HepG2 (cell line): ENCODE data around the gene METTL13. TPM values are rescaled to one million over a fixed set of nuclear protein-coding genes. Genes with fewer than 3 reads are reported as not detected.

Experiments used
- GTF3A ChIP-seq: sonication (generic); formaldehyde crosslinking; conservative IDR thresholded peaks from 2 replicates; pipeline ENCODE4 v1.4.0; 2020; ENCODE audit warnings: mild to moderate bottlenecking, missing genetic modification reagents
- MAF1 ChIP-seq: sonication (generic); formaldehyde crosslinking; IDR thresholded peaks from 2 replicates; pipeline ENCODE4 v1.5.0; 2020; ENCODE audit warnings: missing genetic modification reagents, borderline replicate concordance
- MIER3 ChIP-seq: IDR thresholded peaks from 2 replicates; pipeline ENCODE4 v1.6.1; 2016; ENCODE audit warnings: missing compliant biosample characterization, borderline replicate concordance
- POLR2G ChIP-seq: fragments of 200-400 bp; formaldehyde crosslinking; IDR thresholded peaks from 2 replicates; pipeline ENCODE4 v1.6.1; 2018; ENCODE audit warnings: mild to moderate bottlenecking, low read depth, low read length, moderate library complexity
- SMYD3 ChIP-seq: sonication (generic); formaldehyde crosslinking; IDR thresholded peaks from 2 replicates; pipeline ENCODE4 v1.8.1; 2023; ENCODE audit warnings: mild to moderate bottlenecking, missing genetic modification reagents
- ZMAT3 ChIP-seq: sonication (generic); formaldehyde crosslinking; conservative IDR thresholded peaks from 2 replicates; pipeline ENCODE4 v1.7.0; 2021; ENCODE audit warnings: missing genetic modification reagents
- ZMYM4 ChIP-seq: sonication (generic); formaldehyde crosslinking; IDR thresholded peaks from 2 replicates; pipeline ENCODE4 v1.8.1; 2023; ENCODE audit warnings: mild to moderate bottlenecking, missing genetic modification reagents
- ZNF224 ChIP-seq: sonication (generic); formaldehyde crosslinking; IDR thresholded peaks from 2 replicates; pipeline ENCODE4 v1.5.0; 2020; ENCODE audit warnings: mild to moderate bottlenecking, missing genetic modification reagents
- ZNF343 ChIP-seq: sonication (generic); formaldehyde crosslinking; IDR thresholded peaks from 2 replicates; pipeline ENCODE4 v1.4.0; 2020; ENCODE audit warnings: mild to moderate bottlenecking, missing genetic modification reagents
- ZNF549 ChIP-seq: sonication (generic); formaldehyde crosslinking; IDR thresholded peaks from 2 replicates; pipeline ENCODE4 v1.5.0; 2020; ENCODE audit warnings: missing genetic modification reagents
- ZNF572 ChIP-seq: sonication (generic); formaldehyde crosslinking; IDR thresholded peaks from 2 replicates; pipeline ENCODE4 v1.5.1; 2020; ENCODE audit warnings: mild to moderate bottlenecking, missing genetic modification reagents
- ZNF746 ChIP-seq: sonication (generic); formaldehyde crosslinking; IDR thresholded peaks from 2 replicates; pipeline ENCODE4 v1.8.0; 2022; ENCODE audit warnings: mild to moderate bottlenecking, missing genetic modification reagents
- polyA plus RNA-seq, 8 experiments: library from polyadenylated mRNA; depleted of rRNA in 3 of 8; stranded (reverse) in 7 of 8; unstranded in 1 of 8; fragments of >200 nt; fragmentation: Illumina TruSeq in 4 of 8; extraction: Trizol in 4 of 8; gene quantifications; 2 replicates each; pipeline versions ENCODE4 v1.2.1 to v1.2.3, GENCODE V29; 2011 to 2016; ENCODE audit warnings: low read depth in 4 of 8, missing spikeins in 1 of 8, mixed read lengths in 1 of 8; ENCODE audit not compliant: insufficient read depth in 1 of 8
- total RNA-seq, 5 experiments: library from RNA; depleted of rRNA; stranded (reverse); fragments of >200 nt; fragmentation: Illumina TruSeq; extraction: Trizol; gene quantifications; 2 replicates each; pipeline ENCODE4 v1.2.3, GENCODE V29; 2016; ENCODE audit warnings: low read depth in 1 of 5
- TF ChIP-seq, protein P1 (sequence below): sonication (generic); formaldehyde crosslinking; IDR thresholded peaks from 2 replicates; pipeline ENCODE4 v1.8.0; 2022; ENCODE audit warnings: low read depth, missing genetic modification reagents
- TF ChIP-seq, protein P2 (sequence below): sonication (generic); formaldehyde crosslinking; IDR thresholded peaks from 2 replicates; pipeline ENCODE4 v1.9.0; 2021; ENCODE audit warnings: missing genetic modification reagents, borderline replicate concordance
- TF ChIP-seq, protein P3 (sequence below): fragments of 450-650 bp; IDR thresholded peaks from 2 replicates; pipeline ENCODE4 v1.6.1; 2017
- TF ChIP-seq, protein P4 (sequence below): sonication (generic); formaldehyde crosslinking; IDR thresholded peaks from 2 replicates; pipeline ENCODE4 v1.4.0; 2020; ENCODE audit warnings: missing genetic modification reagents, borderline replicate concordance
- TF ChIP-seq, protein P5 (sequence below): sonication (generic); formaldehyde crosslinking; IDR thresholded peaks from 2 replicates; pipeline ENCODE4 v1.4.0; 2020; ENCODE audit warnings: mild to moderate bottlenecking, missing genetic modification reagents

Gene METTL13
- total and polyA plus RNA-seq, 2 of the 13 experiments (the other 11 are each of a cell fraction or from before 2014, with no cell fraction given): 18.6 to 22.8 TPM

DNA sequence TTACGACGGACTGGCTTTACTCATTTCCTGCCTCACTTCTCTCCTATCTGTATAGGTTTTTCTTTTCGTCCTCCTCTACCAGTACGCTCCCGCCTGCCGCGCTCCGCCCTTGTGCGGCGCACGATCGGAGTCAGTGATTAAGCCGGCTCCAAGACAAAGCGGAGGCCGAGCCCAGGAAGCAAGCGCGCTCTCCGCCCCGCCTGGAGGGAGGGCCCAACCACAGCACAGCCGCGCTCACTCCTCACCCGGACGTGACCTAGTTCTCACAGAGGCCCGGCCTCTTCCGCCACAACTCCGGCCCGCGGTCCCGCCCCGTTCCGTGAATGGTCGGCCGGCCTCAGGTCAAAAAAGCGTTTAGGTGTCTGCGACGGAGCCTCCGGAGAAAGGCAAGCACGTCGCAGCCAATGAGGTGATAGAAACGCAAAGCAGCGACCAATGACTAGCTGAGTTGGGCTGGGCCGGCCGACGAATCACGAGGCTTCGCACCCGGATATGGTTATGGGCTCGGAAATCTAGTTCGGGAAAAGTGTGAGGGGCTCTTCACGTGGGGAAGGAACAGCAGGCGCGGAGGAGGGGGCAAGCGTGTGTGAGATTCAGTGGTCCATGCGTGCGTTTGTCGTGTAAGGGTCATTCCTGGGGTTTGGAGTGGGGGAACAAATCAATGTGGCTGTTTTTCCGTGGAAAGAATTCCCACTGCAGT is at the start of gene METTL13 (continued):
- TF ChIP-seq, protein P1, sequence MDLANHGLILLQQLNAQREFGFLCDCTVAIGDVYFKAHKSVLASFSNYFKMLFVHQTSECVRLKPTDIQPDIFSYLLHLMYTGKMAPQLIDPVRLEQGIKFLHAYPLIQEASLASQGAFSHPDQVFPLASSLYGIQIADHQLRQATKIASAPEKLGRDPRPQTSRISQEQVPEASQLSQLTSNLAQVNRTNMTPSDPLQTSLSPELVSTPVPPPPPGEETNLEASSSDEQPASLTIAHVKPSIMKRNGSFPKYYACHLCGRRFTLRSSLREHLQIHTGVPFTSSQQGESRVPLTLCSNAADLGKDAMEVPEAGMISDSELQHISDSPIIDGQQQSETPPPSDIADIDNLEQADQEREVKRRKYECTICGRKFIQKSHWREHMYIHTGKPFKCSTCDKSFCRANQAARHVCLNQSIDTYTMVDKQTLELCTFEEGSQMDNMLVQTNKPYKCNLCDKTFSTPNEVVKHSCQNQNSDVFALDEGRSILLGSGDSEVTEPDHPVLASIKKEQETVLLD (CRISPR knock-in tag): peak; percentile 76
- TF ChIP-seq MAF1 (CRISPR knock-in tag): no peak
- TF ChIP-seq, protein P2, sequence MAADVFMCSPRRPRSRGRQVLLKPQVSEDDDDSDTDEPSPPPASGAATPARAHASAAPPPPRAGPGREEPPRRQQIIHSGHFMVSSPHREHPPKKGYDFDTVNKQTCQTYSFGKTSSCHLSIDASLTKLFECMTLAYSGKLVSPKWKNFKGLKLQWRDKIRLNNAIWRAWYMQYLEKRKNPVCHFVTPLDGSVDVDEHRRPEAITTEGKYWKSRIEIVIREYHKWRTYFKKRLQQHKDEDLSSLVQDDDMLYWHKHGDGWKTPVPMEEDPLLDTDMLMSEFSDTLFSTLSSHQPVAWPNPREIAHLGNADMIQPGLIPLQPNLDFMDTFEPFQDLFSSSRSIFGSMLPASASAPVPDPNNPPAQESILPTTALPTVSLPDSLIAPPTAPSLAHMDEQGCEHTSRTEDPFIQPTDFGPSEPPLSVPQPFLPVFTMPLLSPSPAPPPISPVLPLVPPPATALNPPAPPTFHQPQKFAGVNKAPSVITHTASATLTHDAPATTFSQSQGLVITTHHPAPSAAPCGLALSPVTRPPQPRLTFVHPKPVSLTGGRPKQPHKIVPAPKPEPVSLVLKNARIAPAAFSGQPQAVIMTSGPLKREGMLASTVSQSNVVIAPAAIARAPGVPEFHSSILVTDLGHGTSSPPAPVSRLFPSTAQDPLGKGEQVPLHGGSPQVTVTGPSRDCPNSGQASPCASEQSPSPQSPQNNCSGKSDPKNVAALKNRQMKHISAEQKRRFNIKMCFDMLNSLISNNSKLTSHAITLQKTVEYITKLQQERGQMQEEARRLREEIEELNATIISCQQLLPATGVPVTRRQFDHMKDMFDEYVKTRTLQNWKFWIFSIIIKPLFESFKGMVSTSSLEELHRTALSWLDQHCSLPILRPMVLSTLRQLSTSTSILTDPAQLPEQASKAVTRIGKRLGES: no peak
- 0 out of 2 replicates have a peak, but pooled peaks have one; percentile 22 for TF ChIP-seq ZNF572 (CRISPR knock-in tag)
- TF ChIP-seq, protein P3, sequence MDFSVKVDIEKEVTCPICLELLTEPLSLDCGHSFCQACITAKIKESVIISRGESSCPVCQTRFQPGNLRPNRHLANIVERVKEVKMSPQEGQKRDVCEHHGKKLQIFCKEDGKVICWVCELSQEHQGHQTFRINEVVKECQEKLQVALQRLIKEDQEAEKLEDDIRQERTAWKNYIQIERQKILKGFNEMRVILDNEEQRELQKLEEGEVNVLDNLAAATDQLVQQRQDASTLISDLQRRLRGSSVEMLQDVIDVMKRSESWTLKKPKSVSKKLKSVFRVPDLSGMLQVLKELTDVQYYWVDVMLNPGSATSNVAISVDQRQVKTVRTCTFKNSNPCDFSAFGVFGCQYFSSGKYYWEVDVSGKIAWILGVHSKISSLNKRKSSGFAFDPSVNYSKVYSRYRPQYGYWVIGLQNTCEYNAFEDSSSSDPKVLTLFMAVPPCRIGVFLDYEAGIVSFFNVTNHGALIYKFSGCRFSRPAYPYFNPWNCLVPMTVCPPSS: no peak
- TF ChIP-seq POLR2G: peak; percentile 92
- TF ChIP-seq ZMAT3: peak; percentile 49; the same call in 1 of the 2 replicates
- peak; percentile 99 for TF ChIP-seq ZMYM4
- TF ChIP-seq ZNF343 (CRISPR knock-in tag): peak; percentile 66; the same call in 1 of the 2 replicates
- no peak for TF ChIP-seq ZNF549 (CRISPR knock-in tag)
- TF ChIP-seq, protein P4, sequence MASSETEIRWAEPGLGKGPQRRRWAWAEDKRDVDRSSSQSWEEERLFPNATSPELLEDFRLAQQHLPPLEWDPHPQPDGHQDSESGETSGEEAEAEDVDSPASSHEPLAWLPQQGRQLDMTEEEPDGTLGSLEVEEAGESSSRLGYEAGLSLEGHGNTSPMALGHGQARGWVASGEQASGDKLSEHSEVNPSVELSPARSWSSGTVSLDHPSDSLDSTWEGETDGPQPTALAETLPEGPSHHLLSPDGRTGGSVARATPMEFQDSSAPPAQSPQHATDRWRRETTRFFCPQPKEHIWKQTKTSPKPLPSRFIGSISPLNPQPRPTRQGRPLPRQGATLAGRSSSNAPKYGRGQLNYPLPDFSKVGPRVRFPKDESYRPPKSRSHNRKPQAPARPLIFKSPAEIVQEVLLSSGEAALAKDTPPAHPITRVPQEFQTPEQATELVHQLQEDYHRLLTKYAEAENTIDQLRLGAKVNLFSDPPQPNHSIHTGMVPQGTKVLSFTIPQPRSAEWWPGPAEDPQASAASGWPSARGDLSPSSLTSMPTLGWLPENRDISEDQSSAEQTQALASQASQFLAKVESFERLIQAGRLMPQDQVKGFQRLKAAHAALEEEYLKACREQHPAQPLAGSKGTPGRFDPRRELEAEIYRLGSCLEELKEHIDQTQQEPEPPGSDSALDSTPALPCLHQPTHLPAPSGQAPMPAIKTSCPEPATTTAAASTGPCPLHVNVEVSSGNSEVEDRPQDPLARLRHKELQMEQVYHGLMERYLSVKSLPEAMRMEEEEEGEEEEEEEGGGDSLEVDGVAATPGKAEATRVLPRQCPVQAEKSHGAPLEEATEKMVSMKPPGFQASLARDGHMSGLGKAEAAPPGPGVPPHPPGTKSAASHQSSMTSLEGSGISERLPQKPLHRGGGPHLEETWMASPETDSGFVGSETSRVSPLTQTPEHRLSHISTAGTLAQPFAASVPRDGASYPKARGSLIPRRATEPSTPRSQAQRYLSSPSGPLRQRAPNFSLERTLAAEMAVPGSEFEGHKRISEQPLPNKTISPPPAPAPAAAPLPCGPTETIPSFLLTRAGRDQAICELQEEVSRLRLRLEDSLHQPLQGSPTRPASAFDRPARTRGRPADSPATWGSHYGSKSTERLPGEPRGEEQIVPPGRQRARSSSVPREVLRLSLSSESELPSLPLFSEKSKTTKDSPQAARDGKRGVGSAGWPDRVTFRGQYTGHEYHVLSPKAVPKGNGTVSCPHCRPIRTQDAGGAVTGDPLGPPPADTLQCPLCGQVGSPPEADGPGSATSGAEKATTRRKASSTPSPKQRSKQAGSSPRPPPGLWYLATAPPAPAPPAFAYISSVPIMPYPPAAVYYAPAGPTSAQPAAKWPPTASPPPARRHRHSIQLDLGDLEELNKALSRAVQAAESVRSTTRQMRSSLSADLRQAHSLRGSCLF (CRISPR knock-in tag): no peak
- no peak for TF ChIP-seq ZNF746 (CRISPR knock-in tag)
- TF ChIP-seq GTF3A: no peak
- no peak for TF ChIP-seq ZNF224 (CRISPR knock-in tag)
- peak; percentile 48; the same call in 1 of the 2 replicates for TF ChIP-seq SMYD3
- 0 out of 2 replicates have a peak, but pooled peaks have one; percentile 32 for TF ChIP-seq MIER3
- TF ChIP-seq, protein P5, sequence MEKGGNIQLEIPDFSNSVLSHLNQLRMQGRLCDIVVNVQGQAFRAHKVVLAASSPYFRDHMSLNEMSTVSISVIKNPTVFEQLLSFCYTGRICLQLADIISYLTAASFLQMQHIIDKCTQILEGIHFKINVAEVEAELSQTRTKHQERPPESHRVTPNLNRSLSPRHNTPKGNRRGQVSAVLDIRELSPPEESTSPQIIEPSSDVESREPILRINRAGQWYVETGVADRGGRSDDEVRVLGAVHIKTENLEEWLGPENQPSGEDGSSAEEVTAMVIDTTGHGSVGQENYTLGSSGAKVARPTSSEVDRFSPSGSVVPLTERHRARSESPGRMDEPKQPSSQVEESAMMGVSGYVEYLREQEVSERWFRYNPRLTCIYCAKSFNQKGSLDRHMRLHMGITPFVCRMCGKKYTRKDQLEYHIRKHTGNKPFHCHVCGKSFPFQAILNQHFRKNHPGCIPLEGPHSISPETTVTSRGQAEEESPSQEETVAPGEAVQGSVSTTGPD (CRISPR knock-in tag): no peak
